Stimulated activated memory B cell treated with anti-CD40 and anti-IgM and Interleukin-4, amounts not matched to agents 10 μg/mL and 1 μg/mL and 100 μg/mL, for 72 hours (primary cell): ENCODE measurements around the gene IRX6.

Experiments used
- ATAC-seq: fragments of 150-1000 bp; cut with Tn5 transposase; 2 replicates; pipeline ENCODE4 v1.10.0; 2021
- H3K27ac Mint-ChIP-seq: one replicate; pipeline ENCODE4 v1.8.0; 2022; ENCODE audit warnings: mild to moderate bottlenecking, mixed read lengths
- H3K27me3 Mint-ChIP-seq: one replicate; pipeline ENCODE4 v1.8.0; 2022; ENCODE audit warnings: mixed read lengths
- H3K36me3 Mint-ChIP-seq: one replicate; pipeline ENCODE4 v1.8.0; 2022; ENCODE audit warnings: mixed read lengths
- H3K4me1 Mint-ChIP-seq: one replicate; pipeline ENCODE4 v1.8.0; 2022; ENCODE audit warnings: mixed read lengths
- H3K4me3 Mint-ChIP-seq: one replicate; pipeline ENCODE4 v1.8.0; 2022; ENCODE audit warnings: mild to moderate bottlenecking, moderate library complexity, mixed read lengths
- H3K9me3 Mint-ChIP-seq: one replicate; pipeline ENCODE4 v1.8.0; 2022; ENCODE audit warnings: mixed read lengths

Gene IRX6

GRCh38 chr16:55297062-55297909 lies 26.7 kb upstream of the IRX6 start:
- no peaks in the 10 kb centered on the region for H3K36me3 Mint-ChIP-seq
- no peaks in the 10 kb centered on the region for H3K27me3 Mint-ChIP-seq
- peaks cover 6% of the 10 kb centered on the region for H3K9me3 Mint-ChIP-seq
- no peak for ATAC-seq
- no peak overlapping the region for H3K27ac Mint-ChIP-seq
- H3K4me3 Mint-ChIP-seq = no peak overlapping the region
- no peaks in the 10 kb centered on the region for H3K4me1 Mint-ChIP-seq

GRCh38 chr16:55297910-55298479 lies 26.0 kb upstream of the IRX6 start:
- H3K27me3 Mint-ChIP-seq = no peaks in the 10 kb centered on the region
- ATAC-seq = no peak
- no peaks in the 10 kb centered on the region for H3K4me1 Mint-ChIP-seq
- H3K4me3 Mint-ChIP-seq = no peak overlapping the region
- H3K9me3 Mint-ChIP-seq = peaks cover 6% of the 10 kb centered on the region
- no peak overlapping the region for H3K27ac Mint-ChIP-seq
- no peaks in the 10 kb centered on the region for H3K36me3 Mint-ChIP-seq

GRCh38 chr16:55301385-55302008 lies 22.5 kb upstream of the IRX6 start:
- Mint-ChIP-seq H3K4me3 (no peak overlapping the region), H3K9me3 (peaks cover 6% of the 10 kb centered on the region), H3K4me1 (no peaks in the 10 kb centered on the region), H3K27ac (no peak overlapping the region), H3K27me3 (no peaks in the 10 kb centered on the region), H3K36me3 (no peaks in the 10 kb centered on the region)
- no peak for ATAC-seq

- H3K27me3 Mint-ChIP-seq = no peaks in the 10 kb centered on the region
- no peak for ATAC-seq
- no peak overlapping the region for H3K27ac Mint-ChIP-seq
- peaks cover 4% of the 10 kb centered on the region for H3K9me3 Mint-ChIP-seq
- no peaks in the 10 kb centered on the region for H3K36me3 Mint-ChIP-seq
- H3K4me3 Mint-ChIP-seq = no peak overlapping the region
- H3K4me1 Mint-ChIP-seq = no peaks in the 10 kb centered on the region
Measured at GRCh38 chr16:55302635-55303034, 21.4 kb upstream of the IRX6 start.

- Mint-ChIP-seq H3K27me3 (no peaks in the 10 kb centered on the region), H3K4me1 (no peaks in the 10 kb centered on the region), H3K36me3 (no peaks in the 10 kb centered on the region), H3K27ac (no peak overlapping the region), H3K4me3 (no peak overlapping the region), H3K9me3 (peaks cover 6% of the 10 kb centered on the region)
- no peak for ATAC-seq
Measured at GRCh38 chr16:55308973-55309372, 15.0 kb upstream of the IRX6 start.

- Mint-ChIP-seq H3K4me1 (peaks cover 9% of the 10 kb centered on the region), H3K9me3 (peaks cover 6% of the 10 kb centered on the region), H3K27me3 (peaks cover 54% of the 10 kb centered on the region), H3K27ac (no peak overlapping the region), H3K4me3 (no peak overlapping the region), H3K36me3 (no peaks in the 10 kb centered on the region)
- ATAC-seq = no peak
Measured at GRCh38 chr16:55322327-55322726, 1.7 kb upstream of the IRX6 start.

- ATAC-seq = no peak
- H3K27ac Mint-ChIP-seq = no peak overlapping the region
- H3K9me3 Mint-ChIP-seq = peaks cover 6% of the 10 kb centered on the region
- H3K4me1 Mint-ChIP-seq = peaks cover 9% of the 10 kb centered on the region
- peaks cover 75% of the 10 kb centered on the region for H3K27me3 Mint-ChIP-seq
- H3K4me3 Mint-ChIP-seq = no peak overlapping the region
- H3K36me3 Mint-ChIP-seq = no peaks in the 10 kb centered on the region
Measured at GRCh38 chr16:55324285-55325079, 479 bp downstream of the IRX6 start.

- ATAC-seq = no peak
- H3K27ac Mint-ChIP-seq = no peak overlapping the region
- no peak overlapping the region for H3K4me3 Mint-ChIP-seq
- H3K27me3 Mint-ChIP-seq = peaks cover 81% of the 10 kb centered on the region
- peaks cover 9% of the 10 kb centered on the region for H3K4me1 Mint-ChIP-seq
- no peaks in the 10 kb centered on the region for H3K36me3 Mint-ChIP-seq
- H3K9me3 Mint-ChIP-seq = peaks cover 6% of the 10 kb centered on the region
Measured at GRCh38 chr16:55325080-55325447, 1.1 kb downstream of the IRX6 start.

- Mint-ChIP-seq H3K9me3 (peaks cover 6% of the 10 kb centered on the region), H3K27ac (no peak overlapping the region), H3K4me3 (no peak overlapping the region), H3K36me3 (no peaks in the 10 kb centered on the region), H3K27me3 (peaks cover 86% of the 10 kb centered on the region), H3K4me1 (peaks cover 12% of the 10 kb centered on the region)
- no peak for ATAC-seq
Measured at GRCh38 chr16:55325458-55326109, 1.6 kb downstream of the IRX6 start.

GRCh38 chr16:55326261-55327092 lies 2.5 kb downstream of the IRX6 start:
- Mint-ChIP-seq H3K9me3 (peaks cover 6% of the 10 kb centered on the region), H3K27me3 (peaks cover 88% of the 10 kb centered on the region), H3K4me3 (no peak overlapping the region), H3K4me1 (peaks cover 21% of the 10 kb centered on the region), H3K27ac (no peak overlapping the region), H3K36me3 (no peaks in the 10 kb centered on the region)
- ATAC-seq = no peak

- Mint-ChIP-seq H3K9me3 (peaks cover 6% of the 10 kb centered on the region), H3K36me3 (no peaks in the 10 kb centered on the region), H3K4me1 (peaks cover 22% of the 10 kb centered on the region), H3K27me3 (peaks cover 100% of the 10 kb centered on the region), H3K27ac (no peak overlapping the region), H3K4me3 (no peak overlapping the region)
- ATAC-seq = no peak
Measured at GRCh38 chr16:55328611-55329569, 4.9 kb downstream of the IRX6 start.

GRCh38 chr16:55329791-55330428 lies 5.9 kb downstream of the IRX6 start:
- no peak overlapping the region for H3K4me3 Mint-ChIP-seq
- no peak overlapping the region for H3K27ac Mint-ChIP-seq
- no peaks in the 10 kb centered on the region for H3K36me3 Mint-ChIP-seq
- ATAC-seq = no peak
- peaks cover 94% of the 10 kb centered on the region for H3K27me3 Mint-ChIP-seq
- peaks cover 21% of the 10 kb centered on the region for H3K4me1 Mint-ChIP-seq
- H3K9me3 Mint-ChIP-seq = peaks cover 6% of the 10 kb centered on the region
